Measurements from ENCODE around the gene FBH1. TPM values are rescaled to one million over a fixed set of nuclear protein-coding genes. Genes with fewer than 3 reads are reported as not detected.

The FBH1 gene
- total and polyA plus RNA-seq, 12 donors, result 68.9 to 165 (median 106) TPM

DNA sequence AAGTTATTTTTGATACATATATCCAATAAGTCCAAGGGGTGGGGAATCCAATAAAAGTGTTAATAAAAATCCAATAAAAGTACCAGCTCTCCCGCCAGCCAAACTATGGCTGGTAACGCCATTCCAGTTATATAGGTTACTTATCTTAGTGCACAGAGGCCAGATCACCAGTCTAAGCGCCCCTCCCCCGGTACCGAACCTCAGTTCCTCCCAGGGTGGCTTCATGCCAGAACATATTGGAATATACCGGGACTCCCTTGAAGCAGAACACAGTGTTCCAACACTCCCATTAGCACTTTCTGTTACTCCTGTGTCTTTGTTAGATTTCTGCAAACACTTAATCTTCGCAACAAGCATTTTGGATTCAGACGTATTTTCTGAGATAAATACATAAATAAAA lies 7.5 kb downstream of the FBH1 start:
- no peak overlapping the region for H3K27ac ChIP-seq
- no peaks in the 10 kb centered on the region for H3K9me3 ChIP-seq (replicated peaks in 1 of 3)
- H3K27me3 ChIP-seq, result no peaks in the 10 kb centered on the region
- TF ChIP-seq, protein P1, sequence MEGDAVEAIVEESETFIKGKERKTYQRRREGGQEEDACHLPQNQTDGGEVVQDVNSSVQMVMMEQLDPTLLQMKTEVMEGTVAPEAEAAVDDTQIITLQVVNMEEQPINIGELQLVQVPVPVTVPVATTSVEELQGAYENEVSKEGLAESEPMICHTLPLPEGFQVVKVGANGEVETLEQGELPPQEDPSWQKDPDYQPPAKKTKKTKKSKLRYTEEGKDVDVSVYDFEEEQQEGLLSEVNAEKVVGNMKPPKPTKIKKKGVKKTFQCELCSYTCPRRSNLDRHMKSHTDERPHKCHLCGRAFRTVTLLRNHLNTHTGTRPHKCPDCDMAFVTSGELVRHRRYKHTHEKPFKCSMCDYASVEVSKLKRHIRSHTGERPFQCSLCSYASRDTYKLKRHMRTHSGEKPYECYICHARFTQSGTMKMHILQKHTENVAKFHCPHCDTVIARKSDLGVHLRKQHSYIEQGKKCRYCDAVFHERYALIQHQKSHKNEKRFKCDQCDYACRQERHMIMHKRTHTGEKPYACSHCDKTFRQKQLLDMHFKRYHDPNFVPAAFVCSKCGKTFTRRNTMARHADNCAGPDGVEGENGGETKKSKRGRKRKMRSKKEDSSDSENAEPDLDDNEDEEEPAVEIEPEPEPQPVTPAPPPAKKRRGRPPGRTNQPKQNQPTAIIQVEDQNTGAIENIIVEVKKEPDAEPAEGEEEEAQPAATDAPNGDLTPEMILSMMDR (IDR thresholded peaks at IDR 0.05), result no peak
- no peak for TF ChIP-seq POLR2A (IDR thresholded peaks at IDR 0.05)
- H3K36me3 ChIP-seq (replicated peaks in 1 of 2), result peaks cover 0 to 15% of the 10 kb centered on the region in 2 donors
- intact Hi-C loops (cut with DNase I), result no loop called here
- DNase-seq, result peak in 1 of 7 donors; percentile 52
- peaks cover 6 to 10% of the 10 kb centered on the region in 2 donors for H3K4me1 ChIP-seq (replicated peaks in 1 of 2)
- WGBS, 4 donors, result 89 to 94% (median 91%) methylated on average over 8 of the region's 8 CpGs
- H3K4me3 ChIP-seq, result no peak overlapping the region

DNA sequence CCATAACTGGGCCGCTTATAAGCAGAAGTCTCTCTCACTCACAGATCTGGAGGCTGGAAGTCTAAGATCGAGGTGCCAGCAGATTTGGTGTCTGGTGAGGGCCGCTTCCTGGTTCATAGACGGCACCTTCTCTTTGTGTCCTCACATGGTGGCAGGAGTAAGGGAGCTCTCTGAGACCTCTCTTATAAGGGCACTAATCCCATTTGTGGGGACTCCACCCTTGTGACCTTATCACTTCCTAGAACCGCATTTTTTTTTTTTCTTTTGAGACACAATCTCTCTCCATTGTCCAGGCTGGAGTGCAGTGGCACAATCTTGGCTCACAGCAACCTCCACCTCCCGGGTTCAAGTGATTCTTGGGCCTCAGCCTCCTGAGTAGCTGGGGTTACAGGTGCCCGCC lies 8.1 kb downstream of the FBH1 start:
- peaks cover 0 to 15% of the 10 kb centered on the region in 2 donors for H3K36me3 ChIP-seq (replicated peaks in 1 of 2)
- H3K4me1 ChIP-seq (replicated peaks in 1 of 2), result peaks cover 0 to 3% of the 10 kb centered on the region in 2 donors
- no peak overlapping the region for H3K4me3 ChIP-seq
- H3K9me3 ChIP-seq (replicated peaks in 1 of 3), result no peaks in the 10 kb centered on the region
- DNase-seq, result peak in 1 of 7 donors; percentile 24
- intact Hi-C loops (cut with DNase I), result no loop called here
- no peak for TF ChIP-seq POLR2A (IDR thresholded peaks at IDR 0.05)
- H3K27ac ChIP-seq, result no peak overlapping the region
- WGBS, 4 donors, result 90 to 97% (median 94%) methylated on average over 7 of the region's 7 CpGs
- H3K27me3 ChIP-seq, result no peaks in the 10 kb centered on the region

DNA sequence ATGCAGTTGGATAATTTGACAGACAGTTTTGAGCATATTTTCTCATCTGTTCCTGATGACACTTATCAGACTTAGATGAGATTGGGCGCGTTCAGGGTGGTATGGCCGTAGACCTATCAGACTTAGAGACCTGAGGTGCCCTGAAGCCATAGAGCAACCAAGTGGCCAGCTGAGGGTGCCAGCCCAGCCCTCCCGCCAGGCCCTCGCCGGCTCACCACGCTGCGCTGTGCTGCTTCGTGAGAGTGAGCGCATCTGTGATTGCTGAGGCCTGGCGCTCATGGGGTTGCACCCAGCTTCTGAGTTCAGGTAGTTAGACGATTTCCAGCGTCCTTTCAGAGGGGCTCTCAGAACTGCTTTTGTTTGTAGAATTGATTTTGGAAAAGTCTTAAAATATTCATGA lies 10.2 kb downstream of the FBH1 start:
- H3K9me3 ChIP-seq (replicated peaks in 1 of 3), result no peaks in the 10 kb centered on the region
- WGBS, 4 donors, result 97 to 99% (median 97%) methylated on average over 13 of the region's 13 CpGs
- peaks cover 0 to 2% of the 10 kb centered on the region in 2 donors for H3K4me1 ChIP-seq (replicated peaks in 1 of 2)
- H3K36me3 ChIP-seq (replicated peaks in 1 of 2), result peaks cover 0 to 7% of the 10 kb centered on the region in 2 donors
- no peak for TF ChIP-seq POLR2A (IDR thresholded peaks at IDR 0.05)
- TF ChIP-seq, protein P1 (IDR thresholded peaks at IDR 0.05), result no peak
- H3K27me3 ChIP-seq, result no peaks in the 10 kb centered on the region
- intact Hi-C loops (cut with DNase I), result no loop called here
- no peak overlapping the region for H3K27ac ChIP-seq
- peak in 1 of 7 donors; percentile 42 for DNase-seq
- H3K4me3 ChIP-seq, result no peak overlapping the region

DNA sequence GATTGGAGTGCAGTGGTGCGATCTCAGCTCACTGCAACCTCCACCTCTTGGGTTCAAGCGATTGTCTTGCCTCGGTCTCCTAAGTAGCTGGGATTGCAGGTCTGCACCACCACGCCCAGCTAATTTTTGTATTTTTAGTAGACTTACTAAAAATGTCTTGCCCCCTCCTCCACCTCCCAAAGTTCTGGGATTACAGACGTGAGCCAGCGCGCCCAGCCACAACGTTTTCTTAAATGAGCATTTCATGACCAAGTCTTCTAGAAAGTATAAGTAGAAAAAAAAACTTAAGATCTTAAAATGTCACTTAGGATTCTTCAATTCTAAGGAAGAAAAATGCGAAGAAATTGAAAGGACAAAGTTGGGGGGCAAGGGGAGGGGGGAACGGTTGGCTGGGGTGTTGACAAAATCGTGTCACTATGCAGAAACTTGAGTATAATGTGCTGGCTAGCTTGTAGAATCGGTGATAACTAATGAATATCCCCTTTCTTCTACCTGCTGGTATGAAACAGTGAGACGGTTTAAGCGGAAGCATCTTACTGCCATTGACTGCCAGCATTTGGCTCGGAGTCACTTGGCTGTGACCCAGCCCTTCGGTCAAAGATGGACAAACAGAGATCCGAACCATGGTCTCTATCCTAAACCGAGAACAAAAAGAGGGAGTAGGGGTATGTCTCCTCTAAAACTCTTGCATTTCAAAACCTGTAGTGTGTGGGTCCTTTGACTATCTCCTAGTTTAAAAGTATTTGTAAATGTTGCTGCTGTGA lies 12.7 kb downstream of the FBH1 start:
- TF ChIP-seq, protein P1 (IDR thresholded peaks at IDR 0.05), result no peak
- no peak for TF ChIP-seq POLR2A (IDR thresholded peaks at IDR 0.05)
- peaks cover 0 to 10% of the 10 kb centered on the region in 2 donors for H3K36me3 ChIP-seq (replicated peaks in 1 of 2)
- peaks cover 0 to 8% of the 10 kb centered on the region in 2 donors for H3K4me1 ChIP-seq (replicated peaks in 1 of 2)
- no peak overlapping the region for H3K4me3 ChIP-seq
- intact Hi-C loops (cut with DNase I), result no loop called here
- 90 to 95% (median 93%) methylated on average over 18 of the region's 18 CpGs for WGBS, 4 donors
- no peaks in the 10 kb centered on the region for H3K27me3 ChIP-seq
- no peak overlapping the region for H3K27ac ChIP-seq
- no peaks in the 10 kb centered on the region for H3K9me3 ChIP-seq (replicated peaks in 1 of 3)
- peak in 1 of 7 donors; percentile 49 for DNase-seq
